Activated T-helper 17 cell treated with anti-CD3 and anti-CD28 coated beads, Interleukin-2, amount 50 U/mL, for 72 hours (primary cell): ENCODE results near the gene LMOD2. TPM values are rescaled to one million over a fixed set of nuclear protein-coding genes. Genes with fewer than 3 reads are reported as not detected.

Source experiments
- ATAC-seq: fragments of 150-1000 bp; cut with Tn5 transposase; replicated peaks from 2 replicates; pipeline ENCODE4 v1.10.0; 2021; ENCODE audit warnings: mild to moderate bottlenecking, moderate library complexity
- H3K27ac Mint-ChIP-seq: one replicate; pipeline ENCODE4 v1.8.0; 2022; ENCODE audit warnings: mixed read lengths
- H3K27me3 Mint-ChIP-seq: one replicate; pipeline ENCODE4 v1.8.0; 2022; ENCODE audit warnings: mixed read lengths
- H3K36me3 Mint-ChIP-seq: one replicate; pipeline ENCODE4 v1.8.0; 2022; ENCODE audit warnings: low read depth, mild to moderate bottlenecking, mixed read lengths
- H3K4me1 Mint-ChIP-seq: one replicate; pipeline ENCODE4 v1.8.0; 2022; ENCODE audit warnings: mixed read lengths
- H3K4me3 Mint-ChIP-seq: one replicate; pipeline ENCODE4 v1.8.0; 2022; ENCODE audit warnings: mild to moderate bottlenecking, mixed read lengths
- H3K9me3 Mint-ChIP-seq: one replicate; pipeline ENCODE4 v1.8.0; 2022; ENCODE audit warnings: mixed read lengths
- total RNA-seq, 2 donors: library from RNA; stranded (reverse); gene quantifications; one replicate each; pipeline ENCODE4 v1.2.3, GENCODE V29; 2022

Gene LMOD2
- total RNA-seq, 2 donors from 2014 or later, result not detected

DNA sequence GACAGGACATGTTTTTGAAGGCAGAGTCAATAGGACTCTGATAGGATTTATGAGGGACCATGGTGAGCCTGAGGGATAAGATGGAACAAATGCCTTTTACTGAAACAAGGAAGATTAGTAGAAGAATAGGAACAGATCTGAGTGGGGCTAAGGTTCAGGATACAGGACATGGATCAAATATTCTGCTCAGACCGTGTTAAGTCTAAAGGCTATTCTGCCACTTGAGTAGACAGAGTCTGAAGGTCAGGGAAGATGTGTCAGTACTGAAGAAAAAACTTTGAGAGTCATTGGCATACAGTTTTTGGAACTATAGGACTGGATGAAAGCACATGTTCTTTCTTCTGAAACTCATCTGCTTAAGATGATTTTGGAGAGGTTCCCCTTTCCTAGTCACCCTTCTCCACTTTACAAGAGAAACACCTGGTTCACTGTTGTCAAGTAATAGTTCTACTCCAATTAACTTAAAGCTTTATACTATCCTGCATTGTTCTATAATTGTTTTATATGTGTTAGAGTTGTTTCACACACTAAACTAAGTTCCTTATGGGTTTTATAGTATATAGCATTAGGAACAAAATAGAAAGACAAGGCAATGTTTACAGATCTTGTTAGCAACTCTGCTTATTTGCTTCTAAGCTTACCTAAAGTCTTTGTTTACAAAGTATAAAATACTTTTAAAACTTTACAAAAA, 49.7 kb downstream of the LMOD2 start:
- Mint-ChIP-seq H3K27me3 (no peaks in the 10 kb centered on the region), H3K4me3 (no peak overlapping the region), H3K4me1 (peaks cover 1% of the 10 kb centered on the region), H3K36me3 (peaks cover 70% of the 10 kb centered on the region), H3K9me3 (no peaks in the 10 kb centered on the region), H3K27ac (peak overlapping the region; percentile 3)
- ATAC-seq, result no peak

DNA sequence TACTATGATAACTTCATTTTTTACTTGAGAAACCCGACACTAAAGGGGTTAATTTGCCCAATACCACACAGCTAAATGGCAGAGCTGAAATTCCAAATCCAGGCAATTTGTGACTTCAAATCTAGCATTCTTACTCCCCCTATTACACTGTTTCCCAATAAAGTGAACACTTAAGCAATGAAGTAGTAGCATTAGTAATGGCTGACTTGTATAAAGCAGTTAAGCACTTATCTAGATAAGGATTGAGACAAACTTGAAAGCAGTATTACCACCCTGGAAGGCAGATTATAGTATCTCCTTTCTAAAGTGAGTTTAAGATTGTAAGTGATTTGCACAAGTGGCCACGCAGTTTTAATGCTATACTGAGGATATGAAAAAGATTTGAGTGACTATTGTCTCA, 53.9 kb downstream of the LMOD2 start:
- Mint-ChIP-seq H3K36me3 (peaks cover 45% of the 10 kb centered on the region), H3K4me3 (no peak overlapping the region), H3K9me3 (no peaks in the 10 kb centered on the region), H3K27me3 (no peaks in the 10 kb centered on the region), H3K27ac (no peak overlapping the region), H3K4me1 (peaks cover 24% of the 10 kb centered on the region)
- ATAC-seq, result no peak

- Mint-ChIP-seq H3K36me3 (peaks cover 35% of the 10 kb centered on the region), H3K4me3 (peak overlapping the region; percentile 12), H3K27me3 (no peaks in the 10 kb centered on the region), H3K4me1 (peaks cover 35% of the 10 kb centered on the region), H3K9me3 (no peaks in the 10 kb centered on the region), H3K27ac (peak overlapping the region; percentile 2)
- ATAC-seq, result no peak
Observed at GRCh38 chr7:123710683-123711082, 55.0 kb downstream of the LMOD2 start.

DNA sequence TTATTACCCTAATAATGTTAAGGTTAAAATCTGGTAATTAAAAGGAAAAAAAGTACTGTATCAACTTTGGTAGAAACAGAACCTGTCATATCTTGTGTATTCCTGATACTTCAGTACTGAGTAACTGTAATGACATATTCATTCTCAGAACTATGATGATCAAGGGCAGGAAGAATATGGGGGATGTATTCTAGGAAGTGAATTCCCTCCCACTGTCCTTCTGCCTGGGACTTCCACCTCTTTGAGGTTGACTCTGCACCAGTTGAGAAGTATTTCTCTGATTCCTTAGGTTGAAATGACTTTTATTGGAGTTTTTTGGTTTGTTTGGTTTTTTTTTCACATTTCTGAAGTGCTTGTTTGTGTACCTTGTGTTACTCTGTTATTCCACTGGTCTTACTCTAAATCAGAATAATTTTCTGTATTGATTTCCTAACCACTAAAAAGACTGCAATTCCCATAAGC, 56.2 kb downstream of the LMOD2 start:
- Mint-ChIP-seq H3K27ac (peak overlapping the region; percentile 2), H3K27me3 (no peaks in the 10 kb centered on the region), H3K9me3 (no peaks in the 10 kb centered on the region), H3K36me3 (peaks cover 25% of the 10 kb centered on the region), H3K4me3 (peak overlapping the region; percentile 12), H3K4me1 (peaks cover 35% of the 10 kb centered on the region)
- peak; percentile 90 for ATAC-seq

- H3K4me3 Mint-ChIP-seq, result peak overlapping the region; percentile 12
- peak overlapping the region; percentile 2 for H3K27ac Mint-ChIP-seq
Observed at GRCh38 chr7:123712619-123713018, 57.0 kb downstream of the LMOD2 start.

More at GRCh38 chr7:123712619-123713018, 57.0 kb downstream of the LMOD2 start:
- Mint-ChIP-seq H3K27me3 (no peaks in the 10 kb centered on the region), H3K9me3 (no peaks in the 10 kb centered on the region), H3K36me3 (peaks cover 17% of the 10 kb centered on the region), H3K4me1 (peaks cover 35% of the 10 kb centered on the region)
- ATAC-seq, result no peak

Other genes with a start within 250 kb of the LMOD2 start
- gene IQUB, start 121.3 kb upstream of the LMOD2 start, total RNA-seq, result under 1 TPM in 1 of 2 donors, not detected in 1; 0.16 TPM
- 10 to 100 TPM; 50.5 to 54.0 TPM for gene NDUFA5, start 98.0 kb upstream of the LMOD2 start, total RNA-seq
- not detected for gene ASB15, start 54.0 kb upstream of the LMOD2 start, total RNA-seq
- 1 to 10 TPM; 8.0 to 8.7 TPM for gene WASL, start 93.1 kb downstream of the LMOD2 start, total RNA-seq
- gene HYAL4, start 189.3 kb downstream of the LMOD2 start, total RNA-seq, result not detected